Transverse colon (tissue), 4 donors: ENCODE measurements around the gene EP400.

Source experiments
- POLR2A ChIP-seq: fragments of 450-650 bp; IDR thresholded peaks from one replicate; pipeline ENCODE4 v1.6.1; 2016; ENCODE audit warnings: antibody characterized with exemption, mild to moderate bottlenecking, moderate library complexity
- POLR2AphosphoS5 ChIP-seq, 3 donors: sonication (generic); formaldehyde crosslinking; IDR thresholded peaks; one replicate each; pipeline ENCODE4 v1.6.1; 2016; ENCODE audit warnings: antibody characterized with exemption in 3 of 3
- TF ChIP-seq, protein P1 (sequence below), 5 experiments: fragments of 200-600 bp in 3 of 5; fragments of 450-650 bp in 2 of 5; sonication (generic) in 3 of 5; IDR thresholded peaks; 1 replicate in 2 of 5; 2 replicates in 3 of 5; pipeline ENCODE4 v1.5.1; 2016 to 2017; ENCODE audit warnings: antibody characterized with exemption in 5 of 5, inconsistent platforms in 3 of 5, mild to moderate bottlenecking in 2 of 5, moderate library complexity in 1 of 5

- no peak for TF ChIP-seq POLR2A
- TF ChIP-seq, protein P1, sequence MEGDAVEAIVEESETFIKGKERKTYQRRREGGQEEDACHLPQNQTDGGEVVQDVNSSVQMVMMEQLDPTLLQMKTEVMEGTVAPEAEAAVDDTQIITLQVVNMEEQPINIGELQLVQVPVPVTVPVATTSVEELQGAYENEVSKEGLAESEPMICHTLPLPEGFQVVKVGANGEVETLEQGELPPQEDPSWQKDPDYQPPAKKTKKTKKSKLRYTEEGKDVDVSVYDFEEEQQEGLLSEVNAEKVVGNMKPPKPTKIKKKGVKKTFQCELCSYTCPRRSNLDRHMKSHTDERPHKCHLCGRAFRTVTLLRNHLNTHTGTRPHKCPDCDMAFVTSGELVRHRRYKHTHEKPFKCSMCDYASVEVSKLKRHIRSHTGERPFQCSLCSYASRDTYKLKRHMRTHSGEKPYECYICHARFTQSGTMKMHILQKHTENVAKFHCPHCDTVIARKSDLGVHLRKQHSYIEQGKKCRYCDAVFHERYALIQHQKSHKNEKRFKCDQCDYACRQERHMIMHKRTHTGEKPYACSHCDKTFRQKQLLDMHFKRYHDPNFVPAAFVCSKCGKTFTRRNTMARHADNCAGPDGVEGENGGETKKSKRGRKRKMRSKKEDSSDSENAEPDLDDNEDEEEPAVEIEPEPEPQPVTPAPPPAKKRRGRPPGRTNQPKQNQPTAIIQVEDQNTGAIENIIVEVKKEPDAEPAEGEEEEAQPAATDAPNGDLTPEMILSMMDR (IDR thresholded peaks at IDR 0.05): no peak
- TF ChIP-seq POLR2AphosphoS5 (IDR thresholded peaks at IDR 0.05): no peak
Measured at GRCh38 chr12:132065203-132065602, 115.5 kb downstream of the EP400 start.
